ENCODE measurements around the gene TTC4.

TTC4 gene

DNA sequence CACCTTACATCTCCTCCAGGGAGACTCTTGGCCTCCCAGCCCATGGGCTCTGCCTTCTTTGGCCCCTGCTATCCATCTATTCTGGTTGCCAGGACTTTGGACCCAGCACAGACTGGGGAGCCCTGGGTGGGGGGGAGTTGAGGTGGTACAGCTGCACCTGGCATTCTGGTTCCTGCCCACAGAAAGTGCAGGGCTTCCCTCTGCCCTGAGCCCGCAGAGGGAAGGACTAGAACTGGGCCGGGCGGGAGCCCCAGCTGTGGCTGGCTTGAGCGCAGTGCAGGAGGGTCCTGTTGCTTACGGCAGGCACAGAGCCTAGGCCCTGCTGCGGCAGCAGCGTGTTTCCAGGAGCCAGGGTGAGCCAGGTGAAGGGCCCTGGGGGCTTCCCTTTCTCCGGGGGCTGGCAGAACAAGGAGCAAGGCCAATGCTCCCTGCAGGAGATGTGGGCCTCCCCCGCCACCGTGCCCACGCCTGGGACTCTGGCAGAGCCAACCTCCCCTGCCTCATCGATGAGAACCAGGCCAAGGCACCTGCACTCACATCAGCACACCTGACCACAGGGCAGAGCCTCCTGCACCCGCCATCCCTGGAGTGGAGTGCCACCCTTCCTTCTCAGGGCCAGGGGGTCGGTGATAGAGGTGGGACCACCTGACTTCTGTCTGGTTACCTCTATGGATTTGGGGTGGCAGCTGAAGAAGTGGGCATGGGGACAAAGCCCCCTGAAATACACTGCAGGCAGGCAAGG lies 32.6 kb downstream of the TTC4 start:
- Mint-ChIP-seq H3K4me3 (no peak overlapping the region), H3K36me3 (no peaks in the 10 kb centered on the region), H3K27ac (no peak overlapping the region), H3K27me3 (no peaks in the 10 kb centered on the region), H3K4me1 (no peaks in the 10 kb centered on the region), H3K9me3 (no peaks in the 10 kb centered on the region)
- CTCF ChIA-PET = no interaction called here
- DNase-seq = no peak

DNA sequence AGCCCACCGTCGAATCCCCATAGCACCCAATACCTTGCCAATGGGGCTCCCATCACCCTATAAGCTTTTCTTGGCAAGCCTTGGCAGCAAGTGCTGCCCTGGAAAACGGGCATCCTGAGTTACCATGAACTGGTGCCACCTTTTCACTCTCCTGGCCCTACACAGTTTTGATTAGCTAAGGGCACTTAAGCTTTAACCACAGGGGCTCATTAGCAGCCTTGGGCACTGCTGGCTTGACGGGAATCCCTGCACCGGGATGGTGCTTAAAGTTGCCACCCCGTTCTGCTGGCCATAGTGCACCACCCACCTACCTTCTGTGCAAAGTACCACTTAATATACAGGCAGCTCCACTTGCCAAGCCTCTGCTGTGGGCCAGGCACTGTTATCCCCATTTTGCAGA lies 34.9 kb downstream of the TTC4 start:
- no peaks in the 10 kb centered on the region for H3K27me3 Mint-ChIP-seq
- H3K9me3 Mint-ChIP-seq = no peaks in the 10 kb centered on the region
- DNase-seq = no peak
- no peaks in the 10 kb centered on the region for H3K36me3 Mint-ChIP-seq
- no peak overlapping the region for H3K4me3 Mint-ChIP-seq
- no peak overlapping the region for H3K27ac Mint-ChIP-seq
- H3K4me1 Mint-ChIP-seq = no peaks in the 10 kb centered on the region
- CTCF ChIA-PET = interaction anchor here (0.6 kb wide), 2 partner anchors 60 to 65 kb away, joined by 3 read pairs; no protein-coding TSS in a partner anchor

DNA sequence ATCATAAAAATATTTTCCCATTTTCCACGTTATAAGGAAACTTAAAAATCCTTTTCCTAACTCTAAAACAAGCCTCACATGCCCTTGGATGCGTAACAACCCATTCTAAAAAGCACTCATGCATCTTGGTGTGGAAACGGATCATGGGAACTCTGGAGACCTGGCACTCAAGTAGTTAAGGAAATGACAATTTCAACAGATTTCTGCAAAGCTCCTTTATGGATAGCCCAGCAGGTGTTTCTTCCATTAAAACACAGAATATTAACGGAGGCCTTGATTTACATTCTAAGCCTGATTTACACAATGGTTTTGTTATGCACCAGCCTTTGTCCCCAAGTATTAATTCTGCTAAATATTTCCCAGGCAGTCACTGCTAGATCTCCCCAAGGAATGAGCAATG lies 35.8 kb downstream of the TTC4 start:
- Mint-ChIP-seq H3K27me3 (no peaks in the 10 kb centered on the region), H3K4me1 (no peaks in the 10 kb centered on the region), H3K9me3 (no peaks in the 10 kb centered on the region), H3K27ac (no peak overlapping the region), H3K4me3 (no peak overlapping the region), H3K36me3 (peaks cover 2% of the 10 kb centered on the region)
- DNase-seq = no peak
- CTCF ChIA-PET = interaction anchor here (0.6 kb wide), 1 partner anchor 64 kb away, joined by 3 read pairs; no protein-coding TSS in a partner anchor

DNA sequence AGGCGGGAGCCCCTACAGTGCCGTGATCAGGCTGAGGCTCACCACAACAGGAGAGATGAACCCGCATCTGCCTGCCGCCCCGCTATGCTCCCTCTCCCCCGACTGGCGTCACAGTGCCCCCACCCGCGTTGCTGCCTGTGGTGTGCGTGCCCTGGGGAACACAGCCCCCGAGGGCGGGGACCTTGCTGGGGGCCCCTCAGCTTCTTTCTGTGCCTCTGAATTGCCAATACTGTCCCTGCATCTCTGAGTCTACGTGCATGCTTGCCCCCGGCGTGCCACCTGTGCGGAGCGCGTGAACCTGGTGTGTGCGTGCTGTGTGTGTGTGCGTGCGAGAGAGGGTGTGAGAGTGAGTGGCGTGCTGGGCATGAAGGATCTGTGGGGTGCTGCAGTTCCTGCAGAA lies 38.4 kb downstream of the TTC4 start:
- Mint-ChIP-seq H3K36me3 (peaks cover 2% of the 10 kb centered on the region), H3K9me3 (no peaks in the 10 kb centered on the region), H3K4me1 (no peaks in the 10 kb centered on the region), H3K27ac (no peak overlapping the region), H3K4me3 (no peak overlapping the region), H3K27me3 (no peaks in the 10 kb centered on the region)
- no peak for DNase-seq
- CTCF ChIA-PET = no interaction called here

DNA sequence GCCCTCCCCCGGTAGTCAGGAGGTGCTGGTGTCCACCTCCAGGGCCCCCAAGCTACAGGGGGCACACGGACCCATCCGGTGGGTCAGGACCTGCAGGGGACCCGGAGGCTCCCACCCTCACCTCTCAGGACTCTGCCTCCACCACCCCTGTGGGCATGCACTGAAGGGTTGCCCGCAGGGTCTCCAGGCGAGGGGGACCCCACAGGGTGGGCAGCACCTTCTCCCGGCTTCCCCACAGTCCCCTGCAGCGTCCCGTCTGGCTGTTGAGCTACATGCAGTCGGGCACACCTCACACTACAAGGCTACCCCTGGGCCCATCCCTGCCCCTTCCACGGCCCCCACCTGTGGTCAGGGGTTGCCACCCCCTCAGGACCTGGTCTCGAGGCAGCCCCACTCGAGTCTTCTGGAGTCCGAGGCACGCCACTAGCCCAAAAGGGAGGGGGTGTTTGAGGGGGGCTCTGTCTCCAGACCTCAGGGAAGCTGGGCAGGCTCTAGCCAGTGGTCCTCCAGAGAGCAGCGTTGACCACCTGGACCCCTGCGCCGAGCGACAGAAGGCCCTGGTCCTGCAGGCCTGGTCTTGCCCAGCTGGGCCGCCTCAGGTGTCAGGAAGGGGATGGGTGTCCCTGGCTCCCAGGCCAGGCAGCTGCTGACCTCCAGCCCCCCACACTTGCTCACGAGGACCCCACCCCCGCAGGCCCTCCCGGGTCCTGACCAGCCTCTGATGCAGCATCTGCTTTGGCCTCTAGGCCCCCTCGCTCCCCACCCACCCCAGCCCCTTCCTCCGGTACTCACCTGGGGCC lies 39.0 kb downstream of the TTC4 start:
- Mint-ChIP-seq H3K4me1 (no peaks in the 10 kb centered on the region), H3K4me3 (no peak overlapping the region), H3K27ac (no peak overlapping the region), H3K27me3 (no peaks in the 10 kb centered on the region), H3K9me3 (no peaks in the 10 kb centered on the region), H3K36me3 (peaks cover 2% of the 10 kb centered on the region)
- DNase-seq = no peak
- CTCF ChIA-PET = no interaction called here

DNA sequence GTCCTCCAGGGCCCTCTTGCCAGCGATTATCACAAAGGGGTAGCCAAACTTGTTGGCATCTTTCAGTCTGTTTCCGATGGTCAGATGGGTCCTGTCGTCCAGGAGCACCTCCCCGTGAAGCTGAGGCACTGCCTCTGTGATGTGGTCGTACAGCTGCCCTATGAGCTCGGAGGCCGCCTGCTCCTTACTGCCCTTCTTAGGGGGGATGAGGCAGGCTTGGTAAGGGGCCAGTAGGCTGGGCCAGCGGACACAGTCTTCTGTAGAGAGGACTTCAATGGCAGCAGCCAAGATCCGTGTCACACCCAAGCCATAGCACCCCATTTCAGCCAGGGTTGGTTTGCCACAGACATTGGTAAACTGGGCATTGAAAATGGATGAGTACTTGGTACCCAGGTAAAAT lies 42.2 kb downstream of the TTC4 start:
- no peaks in the 10 kb centered on the region for H3K27me3 Mint-ChIP-seq
- CTCF ChIA-PET = no interaction called here
- peaks cover 2% of the 10 kb centered on the region for H3K4me1 Mint-ChIP-seq
- peaks cover 2% of the 10 kb centered on the region for H3K36me3 Mint-ChIP-seq
- DNase-seq = no peak
- no peak overlapping the region for H3K27ac Mint-ChIP-seq
- no peaks in the 10 kb centered on the region for H3K9me3 Mint-ChIP-seq
- H3K4me3 Mint-ChIP-seq = no peak overlapping the region

DNA sequence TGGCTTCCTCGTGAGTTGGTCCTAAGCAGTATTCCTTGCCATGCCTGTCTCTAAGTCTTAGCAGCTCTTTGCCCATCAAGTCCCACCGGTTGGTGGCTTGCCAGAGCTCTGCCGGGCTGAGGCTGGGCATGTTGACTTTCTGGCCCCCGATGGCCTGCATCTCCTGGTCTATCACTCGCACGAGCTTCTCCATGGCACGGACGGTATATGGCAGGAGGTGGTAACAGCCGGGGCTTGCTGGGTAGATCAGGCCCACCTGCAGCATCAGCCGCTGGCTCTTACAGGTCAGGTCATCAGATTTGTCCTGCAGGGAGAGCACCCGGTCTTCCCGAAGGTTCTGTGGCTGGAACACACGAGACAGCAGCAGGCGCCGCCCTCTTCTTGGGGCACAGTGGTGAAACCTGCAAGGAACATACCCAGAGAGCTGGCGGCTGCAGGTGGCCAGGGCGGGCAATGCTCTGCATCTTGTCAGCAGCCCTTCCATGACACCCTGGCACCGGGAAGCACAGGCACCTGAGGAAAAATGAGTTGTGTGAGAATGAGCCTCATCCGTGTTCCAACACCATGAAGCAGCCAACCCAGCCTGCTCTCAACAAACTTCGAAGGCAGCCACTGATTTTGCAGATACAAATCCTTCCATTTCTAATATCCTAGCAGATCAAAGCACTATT lies 43.2 kb downstream of the TTC4 start:
- no peak for DNase-seq
- CTCF ChIA-PET = no interaction called here
- H3K9me3 Mint-ChIP-seq = no peaks in the 10 kb centered on the region
- H3K36me3 Mint-ChIP-seq = peaks cover 2% of the 10 kb centered on the region
- no peak overlapping the region for H3K4me3 Mint-ChIP-seq
- H3K27me3 Mint-ChIP-seq = no peaks in the 10 kb centered on the region
- no peak overlapping the region for H3K27ac Mint-ChIP-seq
- peaks cover 9% of the 10 kb centered on the region for H3K4me1 Mint-ChIP-seq

DNA sequence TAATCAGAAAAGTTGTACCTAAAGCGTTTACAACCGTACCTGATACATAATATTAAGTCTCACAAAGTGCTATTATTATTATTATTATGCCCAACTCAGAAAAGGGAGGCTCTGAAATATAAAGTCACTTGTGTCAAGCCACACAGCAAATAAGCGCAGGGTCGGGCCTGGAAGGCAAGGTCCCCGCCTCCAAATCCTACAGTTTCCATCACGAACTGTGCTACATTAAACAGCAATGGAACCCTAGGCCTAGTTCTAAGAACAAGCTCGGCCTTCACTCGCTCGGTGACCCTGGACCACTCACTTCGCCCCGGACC lies 48.1 kb downstream of the TTC4 start:
- DNase-seq = peak; percentile 33
- H3K27ac Mint-ChIP-seq = peak overlapping the region; percentile 81

DNA sequence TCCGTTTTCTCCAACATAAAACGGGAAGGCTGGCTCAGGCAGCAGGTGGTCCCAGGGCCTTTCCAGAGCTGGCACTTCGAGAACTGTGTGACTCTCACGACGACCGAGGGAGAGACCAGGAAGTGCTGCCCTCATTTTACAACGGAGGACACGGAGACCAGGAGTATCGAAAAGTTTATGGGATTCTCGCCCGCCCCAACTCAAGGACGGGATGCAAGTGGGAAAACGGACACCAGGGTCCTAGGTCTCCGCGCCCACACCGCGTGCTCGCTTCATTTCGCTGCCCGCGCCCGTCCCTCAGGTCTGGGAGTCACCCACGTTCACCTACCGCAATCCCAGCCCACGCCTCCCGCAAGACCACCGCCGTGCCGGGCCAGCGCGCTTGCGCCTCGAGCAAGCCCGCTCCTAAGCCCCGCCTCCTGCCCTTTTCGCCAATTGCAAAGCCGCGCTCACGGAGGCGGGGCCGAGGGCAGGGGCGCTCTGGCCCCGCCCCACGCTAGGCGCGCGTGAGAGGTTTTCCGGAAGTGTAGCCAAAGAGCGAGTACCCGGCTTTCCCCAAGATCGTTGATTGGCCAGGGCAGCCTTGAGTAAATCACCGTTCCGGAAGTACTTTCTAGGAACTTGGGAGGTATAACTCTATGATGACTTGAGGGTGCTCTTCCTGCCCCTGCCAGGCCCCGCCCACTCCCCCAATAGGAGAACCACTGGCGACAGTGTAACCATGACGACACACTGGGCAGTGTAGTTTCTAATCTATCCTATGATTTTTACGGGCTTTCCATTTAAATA lies 48.7 kb downstream of the TTC4 start, which contains the start of gene PARS2:
PARS2 (minus strand) TSS at position 391 of the 789 bp plus-strand sequence. CDS start 5,362 bp downstream, outside the sequence.
- DNase-seq = peak; percentile 97
- Mint-ChIP-seq H3K4me3 (peak within 1 kb of the TSS; percentile 95), H3K27ac (peak within 1 kb of the TSS; percentile 81), H3K27me3 (peaks cover 9% of the 10 kb centered on the region), H3K4me1 (peaks cover 19% of the 10 kb centered on the region), H3K36me3 (no peaks in the 10 kb centered on the region), H3K9me3 (no peaks in the 10 kb centered on the region)
- CTCF ChIA-PET = interaction anchor here (4.2 kb wide), 1 partner anchor 36 kb away, joined by 20 read pairs; the partner anchor contains the start of gene TTC22

More for the DNA sequence above, 48.1 kb downstream of the TTC4 start:
- Mint-ChIP-seq H3K4me3 (peak overlapping the region; percentile 95), H3K9me3 (no peaks in the 10 kb centered on the region), H3K36me3 (no peaks in the 10 kb centered on the region), H3K27me3 (peaks cover 9% of the 10 kb centered on the region), H3K4me1 (peaks cover 19% of the 10 kb centered on the region)
- CTCF ChIA-PET = interaction anchor here (4.2 kb wide), 1 partner anchor 37 kb away, joined by 20 read pairs; the partner anchor contains the start of gene TTC22

DNA sequence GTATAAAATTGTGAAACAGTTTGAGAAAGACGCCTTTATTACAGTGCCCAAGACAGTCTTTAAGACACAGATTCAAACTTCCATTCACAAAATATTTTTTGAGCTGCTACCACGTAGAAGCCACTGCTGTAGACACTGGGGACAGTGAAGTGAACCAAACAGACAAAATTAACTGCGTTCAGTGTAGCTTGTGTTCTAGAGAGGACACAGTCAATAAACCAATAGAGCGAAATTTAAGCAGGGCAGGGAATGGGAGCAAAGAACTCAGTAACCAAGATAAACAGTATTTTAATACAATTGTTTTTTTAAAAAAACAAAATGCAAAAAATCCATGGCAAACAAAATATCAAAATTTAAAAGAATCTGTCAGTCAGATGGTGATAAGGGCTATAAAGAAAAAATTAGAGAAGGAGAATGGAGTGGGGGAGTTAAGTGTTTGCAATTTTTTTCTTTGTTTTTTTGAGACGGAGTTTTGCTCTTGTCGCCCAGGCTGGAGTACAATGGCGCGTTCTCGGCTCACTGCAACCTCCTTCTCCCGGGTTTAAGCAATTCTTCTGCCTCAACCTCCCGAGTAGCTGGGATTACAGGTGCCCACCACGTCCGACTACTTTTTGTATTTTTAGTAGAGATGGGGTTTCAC lies 49.4 kb downstream of the TTC4 start:
- Mint-ChIP-seq H3K4me3 (peak overlapping the region; percentile 95), H3K9me3 (no peaks in the 10 kb centered on the region), H3K36me3 (no peaks in the 10 kb centered on the region), H3K4me1 (peaks cover 19% of the 10 kb centered on the region), H3K27me3 (peaks cover 9% of the 10 kb centered on the region), H3K27ac (no peak overlapping the region)
- no peak for DNase-seq
- CTCF ChIA-PET = interaction anchor here (4.2 kb wide), 1 partner anchor 35 kb away, joined by 20 read pairs; the partner anchor contains the start of gene TTC22

DNA sequence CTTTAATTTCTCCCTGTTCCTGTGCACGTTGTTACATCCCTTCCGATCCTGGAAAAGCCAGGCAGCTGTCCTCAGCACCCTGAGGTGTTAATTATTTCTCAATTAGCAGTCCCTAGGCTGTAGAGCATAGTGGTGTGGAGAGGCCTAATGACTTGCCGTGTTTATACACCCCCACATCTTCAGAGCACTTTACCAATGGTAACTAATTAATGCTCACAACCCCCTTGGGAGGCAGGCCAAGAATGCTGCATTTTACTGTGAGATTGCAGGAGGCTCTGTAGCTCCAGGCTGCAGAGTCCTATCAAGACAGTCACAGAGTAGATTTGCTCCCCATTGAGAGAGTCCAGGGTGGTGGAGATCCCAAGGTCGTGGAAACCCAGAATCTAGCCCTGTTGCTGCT lies 51.1 kb downstream of the TTC4 start:
- peaks cover 19% of the 10 kb centered on the region for H3K4me1 Mint-ChIP-seq
- no peaks in the 10 kb centered on the region for H3K9me3 Mint-ChIP-seq
- no peak overlapping the region for H3K4me3 Mint-ChIP-seq
- H3K27ac Mint-ChIP-seq = no peak overlapping the region
- H3K27me3 Mint-ChIP-seq = peaks cover 12% of the 10 kb centered on the region
- CTCF ChIA-PET = interaction anchor here (1.3 to 4.2 kb wide), 2 partner anchors 28 to 34 kb away, joined by 3 to 20 read pairs; partner anchors contain the start of gene TTC22
- H3K36me3 Mint-ChIP-seq = no peaks in the 10 kb centered on the region
- no peak for DNase-seq

DNA sequence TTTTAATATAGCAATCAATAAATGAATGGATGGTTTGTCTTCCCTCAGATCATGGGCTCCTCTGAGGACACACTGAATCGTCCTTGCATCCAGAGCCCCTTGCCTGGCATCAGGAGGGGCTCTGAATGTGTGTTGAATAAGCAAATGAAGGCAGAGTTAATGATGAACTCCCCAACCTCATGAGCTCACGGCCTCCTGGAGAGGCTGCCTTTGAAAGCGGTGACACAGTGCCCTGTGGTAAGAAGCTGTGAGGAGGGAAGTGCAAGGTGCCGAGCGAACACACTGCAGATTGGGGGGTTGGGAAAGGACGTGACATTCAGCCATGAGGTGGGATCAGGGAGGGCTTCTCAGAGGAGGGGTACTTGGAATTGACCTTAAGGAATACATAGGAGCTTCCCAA lies 51.9 kb downstream of the TTC4 start:
- Mint-ChIP-seq H3K36me3 (no peaks in the 10 kb centered on the region), H3K4me3 (no peak overlapping the region), H3K27ac (no peak overlapping the region), H3K9me3 (no peaks in the 10 kb centered on the region), H3K4me1 (peaks cover 19% of the 10 kb centered on the region), H3K27me3 (peaks cover 12% of the 10 kb centered on the region)
- DNase-seq = no peak
- CTCF ChIA-PET = interaction anchor here (1.2 to 4.2 kb wide), 3 partner anchors 28 to 39 kb away, joined by 3 to 20 read pairs (median 3); partner anchors contain the start of gene TTC22

DNA sequence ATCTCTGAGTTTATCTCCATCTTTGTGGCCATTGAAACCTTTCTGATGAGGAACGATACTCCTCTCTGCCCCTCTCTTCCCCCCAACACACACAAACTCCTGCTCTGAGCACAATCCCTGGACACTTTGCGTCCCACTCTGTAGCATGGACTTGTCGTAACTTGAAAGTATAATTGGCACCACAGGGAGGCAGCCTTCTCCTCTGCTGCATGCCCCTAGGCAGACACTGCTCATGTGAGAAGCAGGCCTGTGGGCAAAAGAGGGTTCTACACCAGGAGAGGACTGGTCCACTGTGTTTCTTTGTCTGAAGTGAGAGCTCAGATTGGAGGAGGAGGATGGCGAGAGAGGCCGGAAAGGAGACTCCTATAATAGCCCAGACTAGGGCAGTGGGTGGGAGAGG lies 52.4 kb downstream of the TTC4 start:
- Mint-ChIP-seq H3K9me3 (no peaks in the 10 kb centered on the region), H3K36me3 (no peaks in the 10 kb centered on the region), H3K4me1 (peaks cover 14% of the 10 kb centered on the region), H3K27me3 (peaks cover 12% of the 10 kb centered on the region), H3K27ac (no peak overlapping the region), H3K4me3 (no peak overlapping the region)
- CTCF ChIA-PET = interaction anchor here (1.2 to 1.3 kb wide), 2 partner anchors 27 to 38 kb away, joined by 3 read pairs; a partner anchor contains a TSS
- no peak for DNase-seq
